KMS-11 (cell line): Measurements from ENCODE around the gene E2F2.

Experiments used
- H2AFZ ChIP-seq: fragments of 200-600 bp; sonication (generic); 2 replicates; pipeline ENCODE4 v1.6.1; 2016; ENCODE audit warnings: antibody characterized with exemption, mixed run types, low read depth
- H3K27ac ChIP-seq: fragments of 200-600 bp; sonication (generic); 2 replicates; pipeline ENCODE4 v1.6.1; 2016; ENCODE audit warnings: mild to moderate bottlenecking, mixed run types
- H3K27me3 ChIP-seq: fragments of 200-600 bp; sonication (generic); 2 replicates; pipeline ENCODE4 v1.6.1; 2017; ENCODE audit warnings: mild to moderate bottlenecking, low read depth, mixed run types, moderate library complexity; ENCODE audit not compliant: insufficient read depth
- H3K36me3 ChIP-seq: fragments of 200-600 bp; sonication (generic); 2 replicates; pipeline ENCODE4 v1.6.1; 2017; ENCODE audit warnings: mild to moderate bottlenecking, mixed run types; ENCODE audit not compliant: insufficient read depth
- H3K4me1 ChIP-seq: fragments of 200-600 bp; sonication (generic); 2 replicates; pipeline ENCODE4 v1.6.1; 2016; ENCODE audit warnings: mild to moderate bottlenecking, low read depth, mixed run types; ENCODE audit not compliant: poor library complexity, severe bottlenecking
- H3K4me2 ChIP-seq: fragments of 200-600 bp; sonication (generic); 2 replicates; pipeline ENCODE4 v1.7.0; 2016; ENCODE audit warnings: mild to moderate bottlenecking, mixed run types
- H3K4me3 ChIP-seq: fragments of 200-600 bp; sonication (generic); IDR thresholded peaks from 2 replicates; pipeline ENCODE4 v1.6.1; 2017; ENCODE audit warnings: low read depth, low read length, mixed read lengths; ENCODE audit not compliant: insufficient read depth
- H3K79me2 ChIP-seq: fragments of 200-600 bp; sonication (generic); 2 replicates; pipeline ENCODE4 v1.6.1; 2016; ENCODE audit warnings: low read depth, mixed run types; ENCODE audit not compliant: insufficient read depth
- H3K9ac ChIP-seq: fragments of 200-600 bp; sonication (generic); 2 replicates; pipeline ENCODE4 v1.6.1; 2016; ENCODE audit warnings: mild to moderate bottlenecking, mixed run types
- H4K20me1 ChIP-seq: fragments of 200-600 bp; sonication (generic); 2 replicates; pipeline ENCODE4 v1.6.1; 2016; ENCODE audit warnings: mild to moderate bottlenecking, mixed run types; ENCODE audit not compliant: insufficient read depth
- TF ChIP-seq, protein P1 (sequence below): fragments of 200-600 bp; sonication (generic); conservative IDR thresholded peaks from 2 replicates; pipeline ENCODE4 v1.6.1; 2017; ENCODE audit warnings: low read depth, mild to moderate bottlenecking, antibody characterized with exemption, low read length, moderate library complexity, mixed read lengths

Gene E2F2

DNA sequence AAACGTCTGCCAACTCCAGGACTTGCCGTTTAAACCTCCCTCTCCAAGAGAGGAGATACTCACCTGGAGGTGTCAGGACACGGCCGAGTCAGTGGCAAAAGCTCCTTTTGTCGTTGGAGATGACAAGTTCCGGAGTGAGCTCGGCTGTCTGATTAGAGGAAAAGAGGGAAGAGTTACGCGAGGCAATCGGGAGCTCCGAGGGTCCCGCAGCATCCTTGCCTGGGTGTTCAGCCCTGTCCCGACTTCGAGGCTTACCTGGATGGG lies 27.8 kb upstream of the E2F2 start:
- H3K79me2 ChIP-seq: no peaks in the 10 kb centered on the region; the same call in 1 of the 2 replicates
- H3K4me2 ChIP-seq: peak overlapping the region; percentile 81
- peaks cover 4% of the 10 kb centered on the region; the same call in 1 of the 2 replicates for H3K27me3 ChIP-seq
- peaks cover 42% of the 10 kb centered on the region for H3K4me1 ChIP-seq
- no peaks in the 10 kb centered on the region for H3K36me3 ChIP-seq
- no peak overlapping the region for H3K4me3 ChIP-seq
- peak overlapping the region; percentile 35; the same call in 1 of the 2 replicates for H3K9ac ChIP-seq
- no peak overlapping the region for H3K27ac ChIP-seq
- TF ChIP-seq, protein P1, sequence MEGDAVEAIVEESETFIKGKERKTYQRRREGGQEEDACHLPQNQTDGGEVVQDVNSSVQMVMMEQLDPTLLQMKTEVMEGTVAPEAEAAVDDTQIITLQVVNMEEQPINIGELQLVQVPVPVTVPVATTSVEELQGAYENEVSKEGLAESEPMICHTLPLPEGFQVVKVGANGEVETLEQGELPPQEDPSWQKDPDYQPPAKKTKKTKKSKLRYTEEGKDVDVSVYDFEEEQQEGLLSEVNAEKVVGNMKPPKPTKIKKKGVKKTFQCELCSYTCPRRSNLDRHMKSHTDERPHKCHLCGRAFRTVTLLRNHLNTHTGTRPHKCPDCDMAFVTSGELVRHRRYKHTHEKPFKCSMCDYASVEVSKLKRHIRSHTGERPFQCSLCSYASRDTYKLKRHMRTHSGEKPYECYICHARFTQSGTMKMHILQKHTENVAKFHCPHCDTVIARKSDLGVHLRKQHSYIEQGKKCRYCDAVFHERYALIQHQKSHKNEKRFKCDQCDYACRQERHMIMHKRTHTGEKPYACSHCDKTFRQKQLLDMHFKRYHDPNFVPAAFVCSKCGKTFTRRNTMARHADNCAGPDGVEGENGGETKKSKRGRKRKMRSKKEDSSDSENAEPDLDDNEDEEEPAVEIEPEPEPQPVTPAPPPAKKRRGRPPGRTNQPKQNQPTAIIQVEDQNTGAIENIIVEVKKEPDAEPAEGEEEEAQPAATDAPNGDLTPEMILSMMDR: no peak
- peak overlapping the region; percentile 48 for H2AFZ ChIP-seq
- no peaks in the 10 kb centered on the region for H4K20me1 ChIP-seq

DNA sequence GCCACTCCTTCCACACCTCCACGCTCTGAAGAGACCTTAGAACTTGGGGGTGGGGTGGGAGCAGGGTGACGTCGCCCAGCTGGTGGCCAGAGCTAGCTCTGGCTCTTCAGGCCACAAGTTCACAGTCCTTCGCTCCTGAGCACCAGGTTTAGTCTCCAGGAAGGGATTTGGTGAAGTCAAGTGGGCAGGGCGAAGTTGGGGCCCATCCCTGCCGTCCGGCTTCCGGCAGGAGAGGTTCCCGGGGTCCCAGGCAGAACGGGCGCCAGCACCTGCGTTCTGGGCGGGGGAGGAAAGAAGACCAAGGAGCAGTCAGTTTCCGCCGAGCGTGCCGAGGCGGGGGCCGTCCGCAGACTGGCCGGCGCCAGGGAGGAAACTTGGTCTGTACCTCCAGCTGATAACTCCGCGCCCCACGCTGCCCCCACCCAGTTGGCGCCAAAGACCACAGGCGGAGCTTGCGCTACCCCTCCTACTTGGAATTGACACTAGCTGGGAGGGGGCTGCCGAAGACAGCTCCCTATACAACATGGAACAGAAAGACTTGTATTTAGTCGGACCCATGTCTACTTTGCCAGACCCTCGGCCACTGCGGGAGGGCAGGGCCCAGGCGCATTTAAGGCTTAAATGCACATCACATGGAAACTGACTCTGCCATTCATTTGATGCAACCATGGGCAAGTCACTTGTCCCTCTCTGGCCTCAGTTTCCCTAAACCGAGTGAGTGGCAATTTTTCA lies 27.3 kb upstream of the E2F2 start:
- TF ChIP-seq, protein P1: no peak
- Histone ChIP-seq H3K27me3 (peaks cover 4% of the 10 kb centered on the region; the same call in 1 of the 2 replicates), H3K4me1 (peaks cover 42% of the 10 kb centered on the region), H3K4me2 (peak overlapping the region; percentile 81), H3K36me3 (no peaks in the 10 kb centered on the region), H3K4me3 (no peak overlapping the region), H4K20me1 (no peaks in the 10 kb centered on the region), H3K27ac (no peak overlapping the region), H3K9ac (no peak overlapping the region), H3K79me2 (no peaks in the 10 kb centered on the region; the same call in 1 of the 2 replicates), H2AFZ (peak overlapping the region; percentile 48; the same call in 1 of the 2 replicates)

DNA sequence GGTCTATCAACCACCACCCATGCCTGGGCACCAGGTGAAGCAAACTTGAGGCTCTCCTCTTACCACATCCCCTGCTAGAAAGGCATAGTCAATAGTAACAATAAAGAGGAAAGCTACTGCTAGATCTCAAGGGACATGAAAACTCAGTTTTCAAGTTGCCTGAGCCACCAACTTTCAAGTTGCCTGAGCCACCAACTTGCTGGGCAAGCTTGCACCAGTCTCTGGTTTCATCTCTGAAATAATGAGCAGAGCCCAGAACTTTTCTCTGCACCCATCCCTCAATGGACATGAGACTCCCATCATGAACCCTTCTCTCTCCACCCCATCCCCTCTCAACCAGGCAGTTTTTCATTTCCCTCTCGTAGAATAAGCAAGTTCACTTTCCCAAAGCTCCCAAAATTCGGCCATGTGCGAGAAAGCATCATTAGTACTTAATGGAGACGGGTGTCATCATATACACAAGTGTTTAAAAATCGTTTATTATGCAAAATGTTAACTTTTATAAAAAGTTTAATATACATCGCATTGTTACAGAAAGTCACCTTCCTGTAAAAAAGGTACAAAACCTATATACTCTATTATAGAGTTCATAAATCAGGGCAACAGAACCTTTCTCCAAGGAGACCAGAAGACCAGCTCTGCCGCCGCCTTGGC lies 26.6 kb upstream of the E2F2 start:
- Histone ChIP-seq H2AFZ (no peak overlapping the region), H3K79me2 (no peaks in the 10 kb centered on the region; the same call in 1 of the 2 replicates), H3K4me1 (peaks cover 35% of the 10 kb centered on the region)

DNA sequence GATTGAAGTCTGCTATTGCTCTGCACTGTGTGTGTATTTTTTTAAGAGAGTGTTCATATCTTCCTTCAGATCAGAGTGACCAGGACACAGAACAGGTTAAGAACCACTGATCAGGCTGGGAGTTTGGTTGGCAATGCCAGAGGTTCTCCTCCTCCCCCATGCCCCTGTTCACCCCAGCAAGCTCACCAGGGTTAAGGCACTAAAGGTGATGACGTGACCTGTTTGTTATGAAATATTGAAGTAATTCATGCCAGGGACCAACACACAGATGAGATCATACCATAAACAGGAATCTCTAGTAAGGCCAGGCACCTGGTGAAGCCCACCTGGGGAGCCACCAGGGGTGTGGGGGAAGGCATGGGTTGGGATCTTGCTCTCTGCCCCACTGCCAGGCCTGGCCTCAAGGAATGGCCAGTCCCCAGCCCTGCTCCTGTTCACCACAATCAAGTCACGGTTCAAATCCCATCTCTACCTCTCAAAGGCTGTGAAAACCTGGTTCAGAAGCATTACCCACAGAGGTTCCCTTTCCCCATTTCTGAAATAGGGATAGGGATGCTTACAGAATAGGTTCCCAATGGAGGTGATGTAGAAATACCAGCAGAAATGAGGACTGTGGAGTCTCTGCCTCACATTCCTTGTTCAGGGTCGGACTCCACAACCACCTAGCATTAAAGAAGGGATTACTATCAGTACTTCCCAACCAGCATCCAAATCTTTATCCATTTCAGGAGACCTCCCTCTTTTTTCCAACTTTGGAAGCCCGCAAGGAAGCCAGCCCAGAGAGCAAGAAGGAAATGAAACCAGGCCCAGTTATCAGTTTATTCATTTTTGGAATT lies 25.8 kb upstream of the E2F2 start:
- H4K20me1 ChIP-seq: no peaks in the 10 kb centered on the region
- H3K27ac ChIP-seq: no peak overlapping the region
- H3K4me2 ChIP-seq: no peak overlapping the region
- no peaks in the 10 kb centered on the region; the same call in 1 of the 2 replicates for H3K79me2 ChIP-seq
- TF ChIP-seq, protein P1: no peak
- no peak overlapping the region for H3K9ac ChIP-seq
- peaks cover 34% of the 10 kb centered on the region for H3K4me1 ChIP-seq
- peaks cover 4% of the 10 kb centered on the region; the same call in 1 of the 2 replicates for H3K27me3 ChIP-seq
- H3K36me3 ChIP-seq: no peaks in the 10 kb centered on the region
- H3K4me3 ChIP-seq: no peak overlapping the region
- no peak overlapping the region for H2AFZ ChIP-seq

More for the DNA sequence above, 26.6 kb upstream of the E2F2 start:
- no peak overlapping the region for H3K4me3 ChIP-seq
- no peaks in the 10 kb centered on the region for H3K36me3 ChIP-seq
- H3K4me2 ChIP-seq: no peak overlapping the region; the same call in 1 of the 2 replicates
- no peak overlapping the region for H3K9ac ChIP-seq
- TF ChIP-seq, protein P1: no peak
- H3K27me3 ChIP-seq: peaks cover 4% of the 10 kb centered on the region; the same call in 1 of the 2 replicates
- no peaks in the 10 kb centered on the region for H4K20me1 ChIP-seq
- no peak overlapping the region for H3K27ac ChIP-seq
